ENCODE data around the gene PACSIN2.

Gene PACSIN2

DNA sequence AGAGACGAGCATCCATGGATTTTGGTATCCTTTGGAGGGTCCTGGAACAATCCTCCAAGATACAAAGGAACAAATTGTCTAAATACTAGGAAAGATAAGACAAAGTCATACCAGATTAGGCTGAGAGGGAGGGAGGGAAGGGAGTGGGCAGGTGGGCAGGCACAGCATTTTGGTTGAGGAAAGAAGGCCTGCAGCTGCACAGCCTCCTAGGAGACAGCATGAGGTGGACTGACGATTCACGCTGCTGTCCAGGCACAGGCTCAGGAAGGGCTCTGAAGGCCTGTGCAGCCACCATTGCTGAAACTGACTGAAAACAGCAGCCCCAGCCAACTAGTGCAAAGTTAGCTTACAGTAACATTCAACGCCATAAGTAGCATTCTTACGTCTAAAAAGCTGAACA, 64.7 kb downstream of the PACSIN2 start:
- no peak overlapping the region for H3K4me3 ChIP-seq (ENCODE audit: low read depth, low read length)
- TF ChIP-seq, protein P1, sequence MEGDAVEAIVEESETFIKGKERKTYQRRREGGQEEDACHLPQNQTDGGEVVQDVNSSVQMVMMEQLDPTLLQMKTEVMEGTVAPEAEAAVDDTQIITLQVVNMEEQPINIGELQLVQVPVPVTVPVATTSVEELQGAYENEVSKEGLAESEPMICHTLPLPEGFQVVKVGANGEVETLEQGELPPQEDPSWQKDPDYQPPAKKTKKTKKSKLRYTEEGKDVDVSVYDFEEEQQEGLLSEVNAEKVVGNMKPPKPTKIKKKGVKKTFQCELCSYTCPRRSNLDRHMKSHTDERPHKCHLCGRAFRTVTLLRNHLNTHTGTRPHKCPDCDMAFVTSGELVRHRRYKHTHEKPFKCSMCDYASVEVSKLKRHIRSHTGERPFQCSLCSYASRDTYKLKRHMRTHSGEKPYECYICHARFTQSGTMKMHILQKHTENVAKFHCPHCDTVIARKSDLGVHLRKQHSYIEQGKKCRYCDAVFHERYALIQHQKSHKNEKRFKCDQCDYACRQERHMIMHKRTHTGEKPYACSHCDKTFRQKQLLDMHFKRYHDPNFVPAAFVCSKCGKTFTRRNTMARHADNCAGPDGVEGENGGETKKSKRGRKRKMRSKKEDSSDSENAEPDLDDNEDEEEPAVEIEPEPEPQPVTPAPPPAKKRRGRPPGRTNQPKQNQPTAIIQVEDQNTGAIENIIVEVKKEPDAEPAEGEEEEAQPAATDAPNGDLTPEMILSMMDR (IDR thresholded peaks at IDR 0.05; ENCODE audit: insufficient read depth, low read length, missing control alignments): no peak
- ChIA-PET POLR2A (no interaction called here), CTCF (interaction anchor here (0.9 kb wide), 1 partner anchor 83 kb away, joined by 3 read pairs; no protein-coding TSS in a partner anchor)
- DNase-seq (ENCODE audit: low read depth, low spot score): no peak

DNA sequence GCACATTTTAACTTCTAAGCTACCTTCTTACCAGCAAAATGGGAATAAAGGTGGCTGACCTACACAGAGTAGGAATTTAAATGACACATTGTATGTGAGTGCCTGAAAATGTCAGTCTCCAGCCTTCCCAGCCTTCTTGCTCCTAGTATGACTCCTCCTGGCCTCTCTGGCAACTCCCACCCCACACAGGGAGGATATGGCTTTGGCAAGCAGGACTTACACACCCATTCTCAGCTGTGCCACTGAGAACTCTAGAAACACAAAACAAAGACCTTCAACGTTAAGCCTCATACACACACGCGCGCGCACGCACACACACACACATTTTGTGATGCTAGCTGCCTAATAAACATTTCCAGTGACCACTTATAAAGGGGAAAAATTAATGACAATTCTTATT, 65.8 kb downstream of the PACSIN2 start:
- POLR2A ChIA-PET: no interaction called here
- TF ChIP-seq, protein P1 (IDR thresholded peaks at IDR 0.05; ENCODE audit: insufficient read depth, low read length, missing control alignments): no peak
- no peak overlapping the region for H3K4me3 ChIP-seq (ENCODE audit: low read depth, low read length)
- CTCF ChIA-PET: interaction anchor here (0.8 to 1.3 kb wide), 2 partner anchors 14 to 84 kb away, joined by 4 read pairs; no protein-coding TSS in a partner anchor
- no peak for DNase-seq (ENCODE audit: low read depth, low spot score)

DNA sequence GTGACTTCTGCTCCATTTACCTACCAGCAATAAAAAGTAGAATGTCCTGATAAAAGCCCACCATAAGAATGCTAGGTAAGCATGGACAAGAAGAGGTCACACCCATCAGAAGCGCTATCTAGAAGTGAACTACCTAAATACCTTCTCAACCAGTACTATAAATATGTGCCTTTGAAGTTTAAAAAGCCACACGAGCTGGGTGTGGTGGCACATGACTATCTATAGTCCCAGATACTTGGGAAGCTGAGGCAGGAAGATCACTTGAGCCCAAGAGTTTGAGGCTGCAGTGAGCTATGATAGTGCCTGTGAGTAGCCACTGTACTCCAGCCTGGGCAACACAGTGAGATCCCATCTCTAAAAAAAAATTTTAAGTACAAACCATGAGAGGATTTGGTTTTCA, 66.7 kb downstream of the PACSIN2 start:
- no peak overlapping the region for H3K4me3 ChIP-seq (ENCODE audit: low read depth, low read length)
- ChIA-PET POLR2A (interaction anchor here (0.6 kb wide), 1 partner anchor 27 kb away, joined by 3 read pairs; no protein-coding TSS in a partner anchor), CTCF (interaction anchor here (0.8 to 1.2 kb wide), 4 partner anchors 10 to 85 kb away, joined by 3 to 4 read pairs (median 4); no protein-coding TSS in a partner anchor)
- no peak for DNase-seq (ENCODE audit: low read depth, low spot score)
- TF ChIP-seq, protein P1 (IDR thresholded peaks at IDR 0.05; ENCODE audit: insufficient read depth, low read length, missing control alignments): no peak

DNA sequence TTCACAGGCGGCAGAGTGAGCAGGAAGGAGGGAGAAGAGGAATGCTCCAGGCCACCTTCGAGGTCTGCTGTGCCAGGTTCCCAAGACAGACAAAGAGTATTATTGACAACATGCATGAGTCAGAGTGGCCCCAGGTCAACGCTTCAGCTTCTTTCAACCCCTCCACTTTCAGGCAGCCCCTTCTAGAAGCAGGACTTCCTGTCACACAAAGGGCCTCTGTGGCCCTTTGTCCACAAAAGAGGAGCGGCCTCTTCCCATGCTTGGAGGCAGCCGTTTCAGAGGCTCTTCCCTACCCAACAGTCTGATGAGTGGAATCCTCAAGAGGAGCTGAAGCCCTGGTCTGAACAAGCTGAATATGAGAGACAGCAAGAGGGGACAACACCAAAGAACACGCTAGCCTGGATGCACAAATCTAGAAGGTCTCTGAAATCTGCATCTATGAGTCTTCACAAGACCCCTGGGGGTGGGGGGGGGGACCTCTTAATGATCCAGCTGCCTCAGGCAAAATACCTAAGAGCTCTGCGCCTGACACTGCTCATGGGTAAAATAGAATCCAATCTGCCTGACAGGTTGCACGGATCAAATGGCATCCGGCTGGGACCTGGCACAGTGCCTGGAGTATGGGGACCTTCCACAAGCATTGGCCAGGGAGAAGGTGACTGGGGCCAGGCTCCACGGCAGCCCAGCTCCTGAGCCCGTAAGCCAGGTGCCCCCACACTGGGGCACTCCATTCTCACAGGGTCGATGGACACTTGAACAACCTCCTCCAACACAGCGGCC, 67.5 kb downstream of the PACSIN2 start:
- no peak for DNase-seq (ENCODE audit: low read depth, low spot score)
- H3K4me3 ChIP-seq (ENCODE audit: low read depth, low read length): no peak overlapping the region
- CTCF ChIA-PET: interaction anchor here (0.8 to 1.2 kb wide), 4 partner anchors 11 to 86 kb away, joined by 3 to 4 read pairs (median 3); no protein-coding TSS in a partner anchor
- TF ChIP-seq, protein P1 (IDR thresholded peaks at IDR 0.05; ENCODE audit: insufficient read depth, low read length, missing control alignments): no peak
- POLR2A ChIA-PET: no interaction called here

DNA sequence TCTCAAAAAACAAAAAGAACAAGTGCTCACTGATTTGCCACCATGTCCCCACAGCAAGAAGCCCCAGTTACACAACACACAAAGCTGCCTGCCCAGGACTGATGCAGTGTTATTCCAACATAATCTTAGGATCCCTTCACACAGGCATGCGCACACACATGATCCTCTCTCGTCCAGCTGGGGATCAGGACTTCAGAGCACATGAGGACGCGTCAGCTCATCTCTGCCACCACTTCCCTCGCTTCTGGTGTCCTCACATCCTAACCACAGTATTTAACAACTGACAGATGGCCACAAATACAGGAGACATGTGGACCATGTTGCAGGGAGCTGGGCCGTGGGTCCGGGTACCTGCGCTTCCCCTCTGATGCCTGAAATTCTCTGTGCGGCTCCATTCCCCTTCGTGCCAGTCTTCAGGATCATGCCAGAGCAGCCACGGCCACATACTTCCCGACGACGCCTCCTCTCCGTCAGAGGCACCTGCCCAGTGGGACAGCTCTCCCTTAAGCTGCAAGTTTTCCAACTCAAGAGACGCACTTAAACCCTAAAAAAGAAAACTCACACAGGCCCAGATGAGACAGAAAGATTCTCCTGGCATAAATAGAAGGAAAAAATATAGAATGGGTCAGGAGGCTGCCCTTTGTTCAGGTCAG, 68.3 kb downstream of the PACSIN2 start:
- TF ChIP-seq, protein P1 (IDR thresholded peaks at IDR 0.05; ENCODE audit: insufficient read depth, low read length, missing control alignments): no peak
- no peak overlapping the region for H3K4me3 ChIP-seq (ENCODE audit: low read depth, low read length)
- no peak for DNase-seq (ENCODE audit: low read depth, low spot score)
- CTCF ChIA-PET: no interaction called here
- POLR2A ChIA-PET: no interaction called here

DNA sequence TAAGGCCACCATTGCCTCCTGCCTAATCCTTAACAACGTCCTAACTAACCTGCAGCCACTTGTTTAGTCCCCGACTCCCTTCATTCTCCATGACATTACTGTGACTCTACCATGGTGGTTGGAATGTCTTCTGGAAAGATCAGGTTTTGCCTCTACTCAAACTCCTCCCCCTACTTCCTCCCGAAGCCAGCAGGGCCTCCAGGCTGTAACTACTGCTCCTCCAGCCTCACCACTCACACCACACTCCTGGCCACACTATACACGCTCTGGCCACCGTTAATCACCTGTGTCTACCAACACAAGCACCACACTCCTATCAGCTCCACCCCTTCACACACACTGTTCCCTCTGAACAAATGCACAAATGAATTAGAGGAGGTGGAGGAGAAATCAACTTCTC, 69.2 kb downstream of the PACSIN2 start:
- H3K4me3 ChIP-seq (ENCODE audit: low read depth, low read length): no peak overlapping the region
- no peak for DNase-seq (ENCODE audit: low read depth, low spot score)
- TF ChIP-seq, protein P1 (IDR thresholded peaks at IDR 0.05; ENCODE audit: insufficient read depth, low read length, missing control alignments): no peak
- CTCF ChIA-PET: no interaction called here
- POLR2A ChIA-PET: no interaction called here
